Measurements from ENCODE around the gene RBFA.
"Not testable (repeated sequence)": the region's sequence is repeated elsewhere in the genome, so short reads cannot be mapped to it uniquely, and the experiment has no call there.

The RBFA gene, protein sequence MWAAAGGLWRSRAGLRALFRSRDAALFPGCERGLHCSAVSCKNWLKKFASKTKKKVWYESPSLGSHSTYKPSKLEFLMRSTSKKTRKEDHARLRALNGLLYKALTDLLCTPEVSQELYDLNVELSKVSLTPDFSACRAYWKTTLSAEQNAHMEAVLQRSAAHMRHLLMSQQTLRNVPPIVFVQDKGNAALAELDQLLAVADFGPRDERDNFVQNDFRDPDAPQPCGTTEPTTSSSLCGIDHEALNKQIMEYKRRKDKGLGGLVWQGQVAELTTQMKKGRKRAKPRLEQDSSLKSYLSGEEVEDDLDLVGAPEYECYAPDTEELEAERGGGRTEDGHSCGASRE

DNA sequence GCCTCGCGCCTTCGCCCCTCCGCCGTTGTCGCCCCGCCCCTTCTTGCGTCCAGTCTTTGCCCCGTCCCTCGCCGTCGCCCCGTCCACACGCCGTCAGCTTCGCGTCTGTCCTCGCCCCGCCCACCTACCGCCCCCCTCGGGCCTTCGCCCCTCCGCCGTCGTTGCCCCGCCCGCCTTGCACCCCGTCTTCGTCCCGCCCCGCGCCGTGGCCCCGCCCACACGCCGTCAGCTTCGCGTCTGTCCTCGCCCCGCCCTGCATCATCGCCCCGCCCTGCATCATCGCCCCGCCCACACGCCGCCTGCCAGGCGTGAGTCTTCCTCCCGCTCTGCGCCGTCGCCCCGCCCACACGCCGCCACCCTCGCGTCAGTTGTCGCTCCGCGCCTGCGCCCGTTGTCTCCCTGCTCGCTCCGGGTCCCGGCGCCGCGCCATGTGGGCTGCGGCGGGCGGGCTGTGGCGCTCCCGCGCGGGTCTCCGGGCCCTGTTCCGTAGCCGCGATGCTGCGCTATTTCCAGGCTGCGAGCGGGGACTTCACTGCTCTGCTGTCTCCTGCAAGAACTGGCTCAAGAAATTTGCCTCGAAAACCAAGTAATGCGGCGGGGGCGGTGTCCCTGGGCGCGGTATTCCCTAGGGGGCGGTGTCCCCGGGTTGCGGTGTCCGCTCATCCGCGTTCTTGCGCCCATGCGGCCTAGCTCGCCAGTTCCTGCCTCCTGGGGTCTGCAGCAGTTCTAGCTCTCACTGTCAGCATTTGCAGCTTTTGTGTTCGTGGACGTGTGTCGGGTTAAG is at the start of gene RBFA:
TSS of gene RBFA (plus strand) at position 367 of the 784 bp plus-strand sequence. CDS start at position 429, 62 bp downstream.
- H3K27ac ChIP-seq (ENCODE audit: low read depth, low read length): peak within 1 kb of the TSS; percentile 96
- H3K4me1 ChIP-seq (ENCODE audit: control insufficient read depth, insufficient read depth, low read length): peaks cover 11% of the 10 kb centered on the region; the same call in 1 of the 2 replicates
- peak within 1 kb of the TSS; percentile 84 for H3K4me3 ChIP-seq (ENCODE audit: low read depth, low read length)
- peaks cover 17% of the 10 kb centered on the region for H3K36me3 ChIP-seq (ENCODE audit: control insufficient read depth, insufficient read depth, low read length)
- H3K27me3 ChIP-seq (ENCODE audit: control insufficient read depth, insufficient read depth, low read length): peaks cover 4% of the 10 kb centered on the region; the same call in 1 of the 2 replicates
- peak within 1 kb of the TSS; percentile 82 for H3K9ac ChIP-seq (ENCODE audit: low read depth, low read length)
- H3K9me3 ChIP-seq (ENCODE audit: control insufficient read depth, insufficient read depth, low read length): no peaks in the 10 kb centered on the region

DNA sequence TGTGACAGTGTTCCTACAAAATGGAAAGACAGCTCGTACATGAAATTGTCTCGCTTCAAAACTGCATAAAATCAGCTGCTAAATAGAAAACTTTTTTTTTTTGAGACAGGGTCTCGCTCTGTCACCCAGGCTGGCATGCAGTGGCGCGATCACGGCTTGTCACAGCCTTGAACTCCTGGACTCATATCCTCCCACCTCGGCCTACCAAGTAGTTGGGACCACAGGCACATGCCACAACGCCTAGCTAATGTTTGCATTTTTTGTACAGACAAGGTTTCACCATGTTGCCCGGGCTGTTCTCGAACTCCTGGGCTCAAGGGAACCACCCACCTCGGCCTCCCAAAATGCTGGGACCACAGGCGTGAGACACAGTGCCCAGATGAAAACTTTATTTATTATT is 49.1 kb upstream of the RBFA start:
- Histone ChIP-seq H3K27me3 (ENCODE audit: control insufficient read depth, insufficient read depth, low read length) (no peaks in the 10 kb centered on the region), H3K9me3 (ENCODE audit: control insufficient read depth, insufficient read depth, low read length) (no peaks in the 10 kb centered on the region), H3K4me1 (ENCODE audit: control insufficient read depth, insufficient read depth, low read length) (peaks cover 10% of the 10 kb centered on the region), H3K9ac (ENCODE audit: low read depth, low read length) (no peak overlapping the region), H3K4me3 (ENCODE audit: low read depth, low read length) (no peak overlapping the region), H3K27ac (ENCODE audit: low read depth, low read length) (no peak overlapping the region), H3K36me3 (ENCODE audit: control insufficient read depth, insufficient read depth, low read length) (peaks cover 36% of the 10 kb centered on the region)

DNA sequence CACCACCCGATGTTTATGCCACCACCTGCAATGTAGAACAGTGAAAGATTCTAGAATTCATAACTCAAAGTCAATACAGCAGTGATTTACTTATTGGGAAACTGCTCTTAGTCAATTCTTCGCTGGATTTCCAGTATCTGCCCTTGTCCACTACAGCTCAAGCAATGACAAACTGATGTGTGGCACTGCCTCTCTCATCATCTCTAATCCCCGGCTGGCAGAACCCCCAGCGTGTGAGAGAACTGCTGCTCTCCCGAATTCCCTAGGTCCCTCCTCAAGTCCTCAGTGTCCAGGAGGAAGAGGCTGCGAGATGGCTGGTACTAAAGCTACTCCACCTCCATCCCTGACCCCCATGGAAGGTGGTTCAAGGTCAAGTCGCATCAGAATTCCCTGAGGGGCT is 47.5 kb upstream of the RBFA start:
- no peak overlapping the region for H3K9ac ChIP-seq (ENCODE audit: low read depth, low read length)
- peaks cover 36% of the 10 kb centered on the region for H3K36me3 ChIP-seq (ENCODE audit: control insufficient read depth, insufficient read depth, low read length)
- no peak overlapping the region for H3K27ac ChIP-seq (ENCODE audit: low read depth, low read length)
- H3K4me1 ChIP-seq (ENCODE audit: control insufficient read depth, insufficient read depth, low read length): peaks cover 10% of the 10 kb centered on the region
- H3K4me3 ChIP-seq (ENCODE audit: low read depth, low read length): peak overlapping the region; percentile 91
- no peaks in the 10 kb centered on the region for H3K27me3 ChIP-seq (ENCODE audit: control insufficient read depth, insufficient read depth, low read length)
- H3K9me3 ChIP-seq (ENCODE audit: control insufficient read depth, insufficient read depth, low read length): no peaks in the 10 kb centered on the region

DNA sequence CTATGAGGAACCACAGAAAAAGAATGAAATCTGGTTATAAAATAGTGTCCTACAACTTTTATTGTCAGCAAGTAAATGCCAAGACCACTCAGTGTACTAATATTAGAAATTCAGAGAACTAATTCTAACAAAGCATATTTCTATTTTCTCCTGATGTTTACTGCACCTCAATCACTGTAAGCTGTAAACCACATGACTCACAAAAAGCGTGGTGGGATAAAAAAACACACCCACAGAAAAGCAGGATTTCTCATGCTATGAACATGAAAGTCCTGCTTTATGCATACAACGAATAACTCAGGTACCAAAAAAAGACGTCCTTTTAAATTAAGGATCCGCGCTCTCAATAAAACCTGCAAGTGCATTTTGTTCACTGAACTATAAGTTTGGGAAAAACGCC is 46.7 kb upstream of the RBFA start:
- Histone ChIP-seq H3K27ac (ENCODE audit: low read depth, low read length) (peak overlapping the region; percentile 87), H3K4me1 (ENCODE audit: control insufficient read depth, insufficient read depth, low read length) (peaks cover 18% of the 10 kb centered on the region), H3K9ac (ENCODE audit: low read depth, low read length) (peak overlapping the region; percentile 85), H3K27me3 (ENCODE audit: control insufficient read depth, insufficient read depth, low read length) (no peaks in the 10 kb centered on the region), H3K36me3 (ENCODE audit: control insufficient read depth, insufficient read depth, low read length) (peaks cover 32% of the 10 kb centered on the region), H3K4me3 (ENCODE audit: low read depth, low read length) (peak overlapping the region; percentile 91), H3K9me3 (ENCODE audit: control insufficient read depth, insufficient read depth, low read length) (no peaks in the 10 kb centered on the region)

DNA sequence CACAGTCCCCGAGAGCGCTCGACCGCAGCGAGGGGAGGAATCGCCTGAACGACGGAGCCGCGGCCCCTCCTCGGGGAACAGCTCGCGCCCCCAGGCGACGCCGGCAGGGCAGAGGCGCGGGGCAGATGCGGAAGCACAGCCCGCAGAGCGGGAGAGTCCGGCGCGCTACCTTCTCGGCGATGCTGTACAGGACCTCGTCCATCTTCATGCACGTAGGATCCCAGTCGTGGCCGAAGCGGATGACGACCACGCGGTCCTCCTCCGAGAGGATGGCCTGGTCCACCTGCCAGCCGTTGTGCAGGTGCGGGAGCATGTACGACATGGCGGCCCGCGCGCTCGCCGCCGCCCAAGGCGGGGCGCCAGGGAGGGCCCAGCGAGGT is 46.2 kb upstream of the RBFA start:
- no peaks in the 10 kb centered on the region for H3K9me3 ChIP-seq (ENCODE audit: control insufficient read depth, insufficient read depth, low read length)
- H3K9ac ChIP-seq (ENCODE audit: low read depth, low read length): peak overlapping the region; percentile 85
- H3K36me3 ChIP-seq (ENCODE audit: control insufficient read depth, insufficient read depth, low read length): peaks cover 30% of the 10 kb centered on the region
- H3K4me3 ChIP-seq (ENCODE audit: low read depth, low read length): peak overlapping the region; percentile 91
- H3K27ac ChIP-seq (ENCODE audit: low read depth, low read length): peak overlapping the region; percentile 87
- peaks cover 23% of the 10 kb centered on the region for H3K4me1 ChIP-seq (ENCODE audit: control insufficient read depth, insufficient read depth, low read length)
- H3K27me3 ChIP-seq (ENCODE audit: control insufficient read depth, insufficient read depth, low read length): no peaks in the 10 kb centered on the region

DNA sequence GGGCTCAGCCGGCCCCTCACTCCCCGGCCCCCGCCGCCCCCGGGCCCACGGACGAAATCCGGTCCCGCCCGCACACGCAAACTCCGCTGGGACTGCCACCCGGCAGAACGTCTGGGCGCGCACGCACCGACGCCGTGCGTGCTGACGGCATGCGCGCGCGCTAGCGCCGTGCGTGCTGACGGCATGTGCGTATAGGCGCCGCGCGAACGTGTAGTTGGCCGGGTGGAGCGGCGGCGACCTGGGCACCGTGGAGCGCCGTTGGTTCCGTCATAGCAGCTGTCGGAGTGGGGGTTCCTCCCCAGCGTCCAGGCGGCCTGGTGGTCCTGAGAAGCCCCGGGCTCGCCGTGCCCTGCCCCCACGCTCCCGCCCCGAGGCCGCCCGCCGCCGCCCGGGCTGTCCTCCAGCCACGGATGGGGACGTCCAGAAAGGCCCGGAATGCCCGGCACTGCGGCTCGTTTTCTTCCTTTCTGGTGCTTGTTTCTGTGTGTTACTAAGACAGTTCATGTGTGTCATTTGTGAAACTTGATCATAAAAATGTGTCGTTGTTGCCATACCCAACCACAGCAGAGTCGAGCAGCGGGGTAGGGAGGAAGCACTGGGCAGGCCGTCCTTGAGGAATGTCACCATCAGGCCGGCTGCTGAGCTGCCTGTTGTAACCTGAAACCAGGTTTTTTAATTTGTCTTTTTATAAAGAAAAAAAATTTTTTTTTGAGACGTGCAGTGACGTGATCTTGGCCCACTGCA is 45.6 kb upstream of the RBFA start, which contains the start of gene TXNL4A:
TSS of gene TXNL4A (minus strand) at position 113 of the 744 bp plus-strand sequence. CDS start 171 bp downstream, outside the sequence.
- Histone ChIP-seq H3K27me3 (ENCODE audit: control insufficient read depth, insufficient read depth, low read length) (no peaks in the 10 kb centered on the region), H3K27ac (ENCODE audit: low read depth, low read length) (peak within 1 kb of the TSS; percentile 87), H3K4me1 (ENCODE audit: control insufficient read depth, insufficient read depth, low read length) (peaks cover 29% of the 10 kb centered on the region), H3K9ac (ENCODE audit: low read depth, low read length) (peak within 1 kb of the TSS; percentile 85), H3K9me3 (ENCODE audit: control insufficient read depth, insufficient read depth, low read length) (no peaks in the 10 kb centered on the region), H3K4me3 (ENCODE audit: low read depth, low read length) (peak within 1 kb of the TSS; percentile 91), H3K36me3 (ENCODE audit: control insufficient read depth, insufficient read depth, low read length) (peaks cover 30% of the 10 kb centered on the region)

DNA sequence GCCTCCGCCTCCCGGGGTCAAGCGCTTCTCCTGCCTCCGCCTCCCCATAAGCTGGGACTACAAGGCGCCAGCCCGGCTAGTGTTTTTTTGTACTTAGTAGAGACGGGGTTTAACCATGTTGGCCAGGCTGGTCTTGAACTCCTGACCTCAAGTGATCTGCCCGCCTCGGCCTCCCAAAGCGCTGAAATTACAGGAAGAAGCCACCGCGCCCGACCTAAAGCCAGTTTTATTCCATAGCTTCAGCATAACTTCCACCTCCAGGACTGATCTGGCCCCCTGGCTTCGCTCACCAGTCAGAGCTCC is 45.1 kb upstream of the RBFA start:
- no peaks in the 10 kb centered on the region for H3K9me3 ChIP-seq (ENCODE audit: control insufficient read depth, insufficient read depth, low read length)
- H3K36me3 ChIP-seq (ENCODE audit: control insufficient read depth, insufficient read depth, low read length): peaks cover 27% of the 10 kb centered on the region
- H3K27me3 ChIP-seq (ENCODE audit: control insufficient read depth, insufficient read depth, low read length): no peaks in the 10 kb centered on the region
- H3K4me3 ChIP-seq (ENCODE audit: low read depth, low read length): peak overlapping the region; percentile 91
- H3K9ac ChIP-seq (ENCODE audit: low read depth, low read length): 0 out of 2 replicates have a peak overlapping the region, but pooled peaks have one; percentile 85
- H3K27ac ChIP-seq (ENCODE audit: low read depth, low read length): peak overlapping the region; percentile 87
- H3K4me1 ChIP-seq (ENCODE audit: control insufficient read depth, insufficient read depth, low read length): peaks cover 34% of the 10 kb centered on the region

DNA sequence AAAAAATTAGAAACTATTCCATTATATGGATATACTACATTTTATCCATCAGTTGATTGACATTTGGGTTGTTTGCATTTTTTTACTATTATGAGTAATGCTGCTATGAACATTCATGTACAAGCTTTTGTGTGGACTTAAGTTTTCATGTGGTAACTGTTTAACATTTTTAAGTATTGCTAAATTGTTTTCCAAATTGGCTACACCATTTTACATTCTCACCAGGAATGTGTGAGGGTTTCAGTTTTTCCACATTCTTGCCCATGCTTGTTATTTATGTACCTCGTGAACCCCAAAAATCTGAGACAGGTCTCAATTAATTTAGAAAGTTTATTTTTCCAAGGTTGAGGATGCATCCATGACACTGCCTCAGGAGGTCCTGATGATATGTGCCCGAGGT is 42.7 kb upstream of the RBFA start:
- no peaks in the 10 kb centered on the region for H3K9me3 ChIP-seq (ENCODE audit: control insufficient read depth, insufficient read depth, low read length)
- no peaks in the 10 kb centered on the region for H3K27me3 ChIP-seq (ENCODE audit: control insufficient read depth, insufficient read depth, low read length)
- H3K4me1 ChIP-seq (ENCODE audit: control insufficient read depth, insufficient read depth, low read length): peaks cover 34% of the 10 kb centered on the region
- no peak overlapping the region for H3K9ac ChIP-seq (ENCODE audit: low read depth, low read length)
- H3K4me3 ChIP-seq (ENCODE audit: low read depth, low read length): no peak overlapping the region
- H3K27ac ChIP-seq (ENCODE audit: low read depth, low read length): no peak overlapping the region
- peaks cover 3% of the 10 kb centered on the region for H3K36me3 ChIP-seq (ENCODE audit: control insufficient read depth, insufficient read depth, low read length)

DNA sequence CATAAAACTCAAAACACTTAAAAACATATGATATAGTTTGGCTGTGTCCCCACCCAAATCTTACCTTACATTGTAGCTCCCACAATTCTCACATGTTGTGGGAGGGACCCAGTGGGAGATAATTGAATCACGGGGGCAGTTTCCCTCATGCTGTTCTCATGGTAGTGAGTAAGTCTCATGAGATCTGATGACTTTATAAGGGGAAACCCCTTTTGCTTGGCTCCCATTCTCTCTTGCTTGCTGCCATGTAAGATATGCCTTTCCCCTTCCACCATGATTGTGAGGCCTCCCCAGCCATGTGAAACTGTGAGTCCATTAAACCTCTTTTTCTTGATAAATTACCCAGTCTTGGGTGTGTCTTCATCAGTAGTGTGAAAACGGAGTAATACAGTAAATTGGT is 34.5 kb upstream of the RBFA start:
- not testable (repeated sequence) for H3K27me3 ChIP-seq (ENCODE audit: control insufficient read depth, insufficient read depth, low read length)

DNA sequence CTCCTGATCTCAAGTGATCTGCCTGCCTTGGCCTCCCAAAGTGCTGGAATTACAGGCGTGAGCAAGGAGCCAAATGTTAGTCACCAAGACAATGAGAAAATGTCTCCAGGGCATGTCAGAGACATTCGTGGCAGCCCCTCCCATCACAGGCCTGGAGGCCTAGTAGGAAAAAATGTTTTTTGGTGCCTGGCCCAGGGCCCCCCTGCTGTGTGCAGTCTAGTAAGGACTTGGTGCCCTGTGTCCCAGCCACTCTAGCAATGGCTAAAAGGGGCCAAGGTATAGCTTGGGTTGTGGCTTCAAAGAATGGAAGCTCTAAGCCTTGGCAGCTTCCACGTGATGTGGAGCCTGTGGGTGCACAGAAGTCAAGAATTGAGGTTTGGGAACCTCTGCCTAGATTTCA is 33.4 kb upstream of the RBFA start:
- no peak overlapping the region for H3K4me3 ChIP-seq (ENCODE audit: low read depth, low read length)
- H3K9me3 ChIP-seq (ENCODE audit: control insufficient read depth, insufficient read depth, low read length): peaks cover 20% of the 10 kb centered on the region
- H3K27me3 ChIP-seq (ENCODE audit: control insufficient read depth, insufficient read depth, low read length): no peaks in the 10 kb centered on the region
- no peaks in the 10 kb centered on the region for H3K36me3 ChIP-seq (ENCODE audit: control insufficient read depth, insufficient read depth, low read length)
- no peak overlapping the region for H3K9ac ChIP-seq (ENCODE audit: low read depth, low read length)
- H3K4me1 ChIP-seq (ENCODE audit: control insufficient read depth, insufficient read depth, low read length): no peaks in the 10 kb centered on the region
- H3K27ac ChIP-seq (ENCODE audit: low read depth, low read length): no peak overlapping the region

More for the DNA sequence above, 34.5 kb upstream of the RBFA start:
- not testable (repeated sequence) for H3K36me3 ChIP-seq (ENCODE audit: control insufficient read depth, insufficient read depth, low read length); H3K9ac ChIP-seq (ENCODE audit: low read depth, low read length); H3K27ac ChIP-seq (ENCODE audit: low read depth, low read length); H3K4me1 ChIP-seq (ENCODE audit: control insufficient read depth, insufficient read depth, low read length); H3K4me3 ChIP-seq (ENCODE audit: low read depth, low read length)
- H3K9me3 ChIP-seq (ENCODE audit: control insufficient read depth, insufficient read depth, low read length): peaks cover 20% of the 10 kb centered on the region
